ENCODE data around the gene PPP5C. TPM values are rescaled to one million over a fixed set of nuclear protein-coding genes. Genes with fewer than 3 reads are reported as not detected.

The PPP5C gene
- total RNA-seq, 2 experiments from 2014 or later, result 105 to 118 TPM

DNA sequence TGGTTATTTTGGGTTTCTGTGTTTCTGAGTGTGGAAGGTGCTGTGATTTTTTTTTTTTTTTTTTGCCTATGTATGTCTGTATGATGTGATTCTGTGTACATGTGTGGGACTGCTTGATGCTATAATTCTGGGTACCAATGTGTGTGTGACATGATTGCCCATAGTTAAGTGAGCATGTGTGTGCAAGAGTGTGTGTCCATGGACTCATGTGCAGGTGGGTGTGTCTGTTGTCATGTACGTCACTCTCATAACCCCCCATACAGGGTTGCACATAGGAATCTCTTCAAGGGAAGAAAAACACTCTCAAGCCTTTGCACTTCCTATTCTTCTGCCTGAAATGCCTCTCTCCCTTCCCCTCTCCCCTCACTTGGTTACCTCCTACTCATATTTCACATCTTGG lies 2.5 kb upstream of the PPP5C start:
- intact Hi-C loops (cut with micrococcal nuclease; ENCODE audit: unreplicated experiment), result no loop called here
- Histone ChIP-seq H3K4me3 (ENCODE audit: low read depth, low read length, poor library complexity, severe bottlenecking) (no peak overlapping the region), H4K20me1 (ENCODE audit: insufficient read depth, low read length) (0 out of 2 replicates have a peak, but pooled peaks cover 5% of the 10 kb centered on the region), H3K4me2 (ENCODE audit: low read length) (no peak overlapping the region), H3K4me1 (ENCODE audit: insufficient read depth, low read length, poor library complexity, severe bottlenecking) (peaks cover 23% of the 10 kb centered on the region), H3K79me2 (ENCODE audit: insufficient read depth, low read depth, low read length) (peaks cover 23% of the 10 kb centered on the region), H3K9me3 (ENCODE audit: low read length) (no peaks in the 10 kb centered on the region), H2AFZ (ENCODE audit: low read length) (no peak overlapping the region), H3K27ac (ENCODE audit: low read depth, low read length, poor library complexity, severe bottlenecking) (no peak overlapping the region), H3K9me2 (ENCODE audit: insufficient read depth, low read length) (no peaks in the 10 kb centered on the region), H3K36me3 (ENCODE audit: insufficient read depth, low read length) (peaks cover 11% of the 10 kb centered on the region)
- BruUV-seq (replicated peaks), result no TSS peak
- ChIA-PET CTCF (ENCODE audit: unreplicated experiment) (no interaction called here), POLR2A (no interaction called here)
- TF ChIP-seq EZH2phosphoT487 (IDR thresholded peaks at IDR 0.05; ENCODE audit: borderline replicate concordance, low read depth, low read length) (no peak), CTCF (conservative IDR thresholded peaks at IDR 0.05; ENCODE audit: low read length) (no peak)
- DNase-seq (ENCODE audit: low spot score), result no peak

GRCh38 chr19:46345157-46345556 lies 1.7 kb upstream of the PPP5C start:
- ChIA-PET CTCF (ENCODE audit: unreplicated experiment) (no interaction called here), POLR2A (no interaction called here)
- Histone ChIP-seq H3K27ac (ENCODE audit: low read depth, low read length, poor library complexity, severe bottlenecking) (no peak overlapping the region), H3K4me2 (ENCODE audit: low read length) (no peak overlapping the region), H3K9me2 (ENCODE audit: insufficient read depth, low read length) (no peaks in the 10 kb centered on the region), H3K36me3 (ENCODE audit: insufficient read depth, low read length) (peaks cover 13% of the 10 kb centered on the region), H3K4me3 (ENCODE audit: low read depth, low read length, poor library complexity, severe bottlenecking) (no peak overlapping the region), H2AFZ (ENCODE audit: low read length) (no peak overlapping the region), H3K9me3 (ENCODE audit: low read length) (no peaks in the 10 kb centered on the region), H4K20me1 (ENCODE audit: insufficient read depth, low read length) (0 out of 2 replicates have a peak, but pooled peaks cover 5% of the 10 kb centered on the region), H3K4me1 (ENCODE audit: insufficient read depth, low read length, poor library complexity, severe bottlenecking) (peaks cover 30% of the 10 kb centered on the region), H3K79me2 (ENCODE audit: insufficient read depth, low read depth, low read length) (peaks cover 31% of the 10 kb centered on the region)
- intact Hi-C loops (cut with micrococcal nuclease; ENCODE audit: unreplicated experiment), result no loop called here
- BruUV-seq (replicated peaks), result no TSS peak
- TF ChIP-seq EZH2phosphoT487 (IDR thresholded peaks at IDR 0.05; ENCODE audit: borderline replicate concordance, low read depth, low read length) (no peak), CTCF (conservative IDR thresholded peaks at IDR 0.05; ENCODE audit: low read length) (no peak)
- DNase-seq (ENCODE audit: low spot score), result no peak

- H3K4me1 ChIP-seq (ENCODE audit: insufficient read depth, low read length, poor library complexity, severe bottlenecking), result peaks cover 54% of the 10 kb centered on the region
- ChIA-PET CTCF (ENCODE audit: unreplicated experiment) (no interaction called here), POLR2A (interaction anchor here (0.6 to 1.4 kb wide), 4 partner anchors 22 to 380 kb away, joined by 3 to 4 read pairs (median 4); no protein-coding TSS in a partner anchor)
- TF ChIP-seq CTCF (conservative IDR thresholded peaks at IDR 0.05; ENCODE audit: low read length), result peak; percentile 70; the same call in 1 of the 2 replicates
- no peak for TF ChIP-seq EZH2phosphoT487 (IDR thresholded peaks at IDR 0.05; ENCODE audit: borderline replicate concordance, low read depth, low read length)
- H3K27ac ChIP-seq (ENCODE audit: low read depth, low read length, poor library complexity, severe bottlenecking), result peak overlapping the region; percentile 75
- intact Hi-C loops (cut with micrococcal nuclease; ENCODE audit: unreplicated experiment), result loop anchor here (2.0 kb wide), 1 partner anchor 47 kb away; no protein-coding TSS in a partner anchor
- peak overlapping the region; percentile 95 for H3K4me2 ChIP-seq (ENCODE audit: low read length)
- 0 out of 2 replicates have a peak, but pooled peaks cover 5% of the 10 kb centered on the region for H4K20me1 ChIP-seq (ENCODE audit: insufficient read depth, low read length)
- no TSS peak for BruUV-seq (replicated peaks)
- H3K79me2 ChIP-seq (ENCODE audit: insufficient read depth, low read depth, low read length), result peaks cover 54% of the 10 kb centered on the region
- H2AFZ ChIP-seq (ENCODE audit: low read length), result peak overlapping the region; percentile 64; the same call in 1 of the 2 replicates
- H3K36me3 ChIP-seq (ENCODE audit: insufficient read depth, low read length), result peaks cover 24% of the 10 kb centered on the region
- peak overlapping the region; percentile 100 for H3K4me3 ChIP-seq (ENCODE audit: low read depth, low read length, poor library complexity, severe bottlenecking)
- no peak for DNase-seq (ENCODE audit: low spot score)
- no peaks in the 10 kb centered on the region for H3K9me3 ChIP-seq (ENCODE audit: low read length)
- H3K9me2 ChIP-seq (ENCODE audit: insufficient read depth, low read length), result no peaks in the 10 kb centered on the region
Measured at GRCh38 chr19:46347572-46347883, 641 bp downstream of the PPP5C start.

Data from OCI-LY7 (cell line).